ENCODE measurements around the gene DUT. TPM values are rescaled to one million over a fixed set of nuclear protein-coding genes. Genes with fewer than 3 reads are reported as not detected.

Gene DUT
- total RNA-seq, 2 experiments from 2014 or later, result 60.7 to 65.3 TPM

DNA sequence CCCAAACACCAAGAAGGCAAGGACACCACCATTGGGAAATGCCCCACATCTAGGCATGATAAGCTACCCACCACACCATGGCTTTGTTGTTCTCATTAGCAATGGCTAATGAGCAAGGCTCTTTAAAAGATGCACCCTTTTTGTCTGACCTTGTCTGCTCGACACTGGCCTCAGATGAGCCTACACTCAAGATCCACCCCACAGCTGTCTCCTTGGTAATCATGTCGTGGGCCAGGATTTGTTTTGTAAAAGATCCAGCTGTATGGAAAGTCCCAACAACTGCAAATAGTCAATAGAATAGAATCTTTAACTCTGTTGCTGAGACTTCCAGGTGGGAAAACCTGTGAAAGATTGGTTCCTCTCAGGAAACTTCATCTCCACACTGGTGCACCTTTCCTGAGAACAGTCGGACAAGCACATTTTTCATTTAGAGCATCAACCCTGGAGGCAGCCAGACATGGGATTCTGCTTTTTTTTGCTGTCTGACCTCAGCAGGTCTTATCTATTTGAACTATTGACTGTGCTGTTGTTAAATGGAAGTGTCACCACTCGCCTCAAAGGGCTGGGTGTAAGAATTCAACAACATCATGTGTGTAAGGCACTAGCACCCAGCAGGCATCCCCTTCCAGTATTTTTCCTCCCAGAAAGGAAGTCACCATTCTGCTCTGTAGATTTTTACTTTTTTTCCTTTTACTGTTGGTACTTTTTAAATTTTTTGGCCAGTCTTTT is 35.5 kb downstream of the DUT start:
- DNase-seq (no peak), ATAC-seq (ENCODE audit: poor library complexity) (no peak)
- ChIA-PET CTCF (no interaction called here), POLR2A (no interaction called here)
- Histone ChIP-seq H3K4me3 (ENCODE audit: low read length) (no peak overlapping the region), H3K27ac (ENCODE audit: low read depth in 1 of 2, low read length in 2 of 2) (no peak overlapping the region), H3K27me3 (ENCODE audit: control insufficient read depth in 1 of 2, insufficient read depth in 2 of 2, low read length in 2 of 2) (no peaks in the 10 kb centered on the region), H3K36me3 (ENCODE audit: insufficient read depth, low read length) (no peaks in the 10 kb centered on the region), H3K4me1 (ENCODE audit: insufficient read depth, low read length) (no peaks in the 10 kb centered on the region), H3K9me3 (ENCODE audit: control insufficient read depth in 1 of 2, insufficient read depth in 1 of 2, low read length in 2 of 2) (no peaks in the 10 kb centered on the region)
- no peaks in the 10 kb centered on the region for H3K36me3 Mint-ChIP-seq (ENCODE audit: low read depth)
- no peaks in the 10 kb centered on the region for H3K4me1 Mint-ChIP-seq (ENCODE audit: low read depth)
- no peak overlapping the region for H3K27ac Mint-ChIP-seq
- peaks cover 21% of the 10 kb centered on the region for H3K27me3 Mint-ChIP-seq
- no peaks in the 10 kb centered on the region for H3K9me3 Mint-ChIP-seq
- no peak overlapping the region for H3K4me3 Mint-ChIP-seq
- no peak for TF ChIP-seq CTCF (IDR thresholded peaks at IDR 0.05)
- intact Hi-C loops (cut with DNase I, micrococcal nuclease), result no loop called here

DNA sequence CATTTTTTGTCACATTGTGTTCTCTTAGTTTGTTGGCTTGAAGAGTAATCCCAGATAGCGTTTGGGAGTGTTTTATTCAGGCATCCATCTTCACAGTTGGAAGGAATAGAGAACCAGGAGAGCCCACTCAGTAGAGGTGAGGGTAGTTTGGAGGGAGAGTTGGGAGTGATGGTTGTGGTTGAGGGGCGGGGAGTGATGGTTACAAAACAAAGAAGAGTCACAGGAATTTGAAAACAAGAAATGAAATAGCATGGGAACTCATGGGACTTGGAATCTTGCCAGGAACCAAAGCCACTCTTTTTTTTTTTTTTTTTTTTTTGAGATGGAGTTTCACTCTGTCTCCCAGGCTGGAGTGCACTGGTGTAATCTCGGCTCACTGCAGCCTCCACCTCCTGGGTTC is 36.3 kb downstream of the DUT start:
- Mint-ChIP-seq H3K4me1 (ENCODE audit: low read depth) (no peaks in the 10 kb centered on the region), H3K27me3 (peaks cover 22% of the 10 kb centered on the region), H3K4me3 (no peak overlapping the region), H3K27ac (no peak overlapping the region), H3K36me3 (ENCODE audit: low read depth) (no peaks in the 10 kb centered on the region), H3K9me3 (no peaks in the 10 kb centered on the region)
- no peaks in the 10 kb centered on the region for H3K4me1 ChIP-seq (ENCODE audit: insufficient read depth, low read length)
- DNase-seq, result no peak
- H3K9me3 ChIP-seq (ENCODE audit: control insufficient read depth in 1 of 2, insufficient read depth in 1 of 2, low read length in 2 of 2), result no peaks in the 10 kb centered on the region
- H3K4me3 ChIP-seq (ENCODE audit: low read length), result no peak overlapping the region
- intact Hi-C loops (cut with DNase I, micrococcal nuclease), result no loop called here
- no peaks in the 10 kb centered on the region for H3K27me3 ChIP-seq (ENCODE audit: control insufficient read depth in 1 of 2, insufficient read depth in 2 of 2, low read length in 2 of 2)
- no peak for ATAC-seq (ENCODE audit: poor library complexity)
- no peaks in the 10 kb centered on the region for H3K36me3 ChIP-seq (ENCODE audit: insufficient read depth, low read length)
- TF ChIP-seq CTCF (IDR thresholded peaks at IDR 0.05), result no peak
- ChIA-PET CTCF (no interaction called here), POLR2A (no interaction called here)
- no peak overlapping the region for H3K27ac ChIP-seq (ENCODE audit: low read depth in 1 of 2, low read length in 2 of 2)

GRCh38 chr15:48370460-48370859 is 39.2 kb downstream of the DUT start:
- no peak overlapping the region for H3K27ac Mint-ChIP-seq
- Histone ChIP-seq H3K27me3 (ENCODE audit: control insufficient read depth in 1 of 2, insufficient read depth in 2 of 2, low read length in 2 of 2) (peaks cover 4 to 10% of the 10 kb centered on the region in 2 experiments), H3K27ac (ENCODE audit: low read depth in 1 of 2, low read length in 2 of 2) (no peak overlapping the region), H3K4me1 (ENCODE audit: insufficient read depth, low read length) (no peaks in the 10 kb centered on the region), H3K36me3 (ENCODE audit: insufficient read depth, low read length) (no peaks in the 10 kb centered on the region), H3K9me3 (ENCODE audit: control insufficient read depth in 1 of 2, insufficient read depth in 1 of 2, low read length in 2 of 2) (no peaks in the 10 kb centered on the region), H3K4me3 (ENCODE audit: low read length) (no peak overlapping the region)
- H3K27me3 Mint-ChIP-seq, result peaks cover 48% of the 10 kb centered on the region
- CTCF ChIA-PET, result no interaction called here
- ATAC-seq (ENCODE audit: poor library complexity), result no peak
- intact Hi-C loops (cut with DNase I, micrococcal nuclease), result no loop called here
- no peaks in the 10 kb centered on the region for H3K4me1 Mint-ChIP-seq (ENCODE audit: low read depth)
- no peaks in the 10 kb centered on the region for H3K36me3 Mint-ChIP-seq (ENCODE audit: low read depth)
- POLR2A ChIA-PET, result no interaction called here
- no peak overlapping the region for H3K4me3 Mint-ChIP-seq
- no peaks in the 10 kb centered on the region for H3K9me3 Mint-ChIP-seq
- TF ChIP-seq CTCF (IDR thresholded peaks at IDR 0.05), result no peak
- DNase-seq, result no peak
